ENCODE measurements around the gene STK11.
A peak's percentile ranks its signal among the peaks of the same experiment; 100 is the strongest.

STK11 gene

DNA sequence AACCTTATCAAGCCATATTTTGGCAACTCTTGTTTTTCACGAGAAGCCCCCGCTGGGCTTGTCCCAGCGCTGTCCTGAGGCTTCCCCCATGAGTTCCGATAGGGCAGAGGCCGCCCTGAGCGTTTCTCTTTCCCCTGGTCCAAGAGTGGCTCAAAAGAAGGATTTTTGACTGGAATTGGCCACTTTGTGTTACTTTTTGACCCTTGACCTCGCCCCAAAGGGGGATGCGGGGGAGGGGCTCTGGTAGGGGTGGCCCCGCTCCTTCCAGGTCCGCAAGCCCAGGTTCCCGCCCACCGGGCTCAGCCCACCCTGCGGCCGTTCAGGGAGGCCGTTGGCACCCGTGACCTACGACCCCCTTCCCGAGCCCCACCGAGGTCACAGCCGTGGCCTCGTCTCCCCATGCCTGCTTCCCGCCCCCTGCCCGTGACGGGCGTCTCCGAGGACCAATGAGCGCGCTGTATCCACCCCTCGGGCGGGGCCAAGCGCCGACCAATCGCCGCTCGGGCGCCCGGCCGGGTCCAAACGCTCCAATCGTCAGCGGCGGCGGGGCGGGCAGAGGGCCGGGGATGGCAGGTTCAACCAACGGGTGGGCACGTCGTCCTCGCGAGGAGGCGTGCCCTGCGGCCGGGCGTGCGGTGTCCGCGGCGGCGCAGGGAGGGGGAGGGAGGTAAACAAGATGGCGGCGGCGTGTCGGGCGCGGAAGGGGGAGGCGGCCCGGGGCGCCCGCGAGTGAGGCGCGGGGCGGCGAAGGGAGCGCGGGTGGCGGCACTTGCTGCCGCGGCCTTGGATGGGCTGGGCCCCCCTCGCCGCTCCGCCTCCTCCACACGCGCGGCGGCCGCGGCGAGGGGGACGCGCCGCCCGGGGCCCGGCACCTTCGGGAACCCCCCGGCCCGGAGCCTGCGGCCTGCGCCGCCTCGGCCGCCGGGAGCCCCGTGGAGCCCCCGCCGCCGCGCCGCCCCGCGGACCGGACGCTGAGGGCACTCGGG is at the start of gene STK11:
Gene STK11, plus strand, starts transcription at position 665 of the 986 bp plus-strand sequence. CDS start 1,136 bp downstream, outside the sequence.
- H3K27ac ChIP-seq: peak within 1 kb of the TSS; percentile 98
- ChIA-PET POLR2A (ENCODE audit: low non-redundant PET) (no interaction called here), CTCF (interaction anchor here (0.6 kb wide), 1 partner anchor 140 kb away, joined by 3 read pairs; no protein-coding TSS in a partner anchor)
- no peak for TF ChIP-seq CTCF (conservative IDR thresholded peaks at IDR 0.05; ENCODE audit: low read depth)
- peak; percentile 99 for DNase-seq (ENCODE audit: low spot score)

DNA sequence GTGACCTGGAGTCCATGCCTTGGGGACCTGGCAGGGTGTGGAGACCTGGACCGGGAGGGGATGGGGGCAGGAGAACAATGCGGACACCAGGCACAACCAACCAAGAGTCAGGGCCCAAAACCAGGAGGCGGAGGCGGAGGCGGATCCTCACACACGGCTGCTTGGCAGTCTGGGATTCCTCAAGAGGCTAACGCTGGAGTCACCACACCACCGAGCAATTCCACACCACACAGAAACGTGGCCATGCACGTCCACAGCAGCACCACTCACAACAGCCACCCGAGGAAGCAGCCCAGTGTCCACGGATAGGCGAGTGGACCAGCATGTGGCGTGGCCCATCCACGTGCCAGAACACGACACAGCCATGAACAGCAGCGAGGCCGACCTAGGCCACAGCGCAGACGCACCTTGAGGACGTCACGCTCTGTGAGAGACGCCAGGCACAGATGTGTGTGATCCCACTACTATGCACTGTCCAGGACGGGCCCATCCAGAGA is 49.2 kb upstream of the STK11 start:
- no peak for DNase-seq (ENCODE audit: low spot score)
- H3K27ac ChIP-seq: peak overlapping the region; percentile 98
- CTCF ChIA-PET: interaction anchor here (0.6 kb wide), 1 partner anchor 92 kb away, joined by 3 read pairs; no protein-coding TSS in a partner anchor
- POLR2A ChIA-PET (ENCODE audit: low non-redundant PET): no interaction called here
- no peak for TF ChIP-seq CTCF (conservative IDR thresholded peaks at IDR 0.05; ENCODE audit: low read depth)

- CTCF ChIA-PET: no interaction called here
- no peak for TF ChIP-seq CTCF (conservative IDR thresholded peaks at IDR 0.05; ENCODE audit: low read depth)
Observed at GRCh38 chr19:1156830-1157615, 48.6 kb upstream of the STK11 start.

DNA sequence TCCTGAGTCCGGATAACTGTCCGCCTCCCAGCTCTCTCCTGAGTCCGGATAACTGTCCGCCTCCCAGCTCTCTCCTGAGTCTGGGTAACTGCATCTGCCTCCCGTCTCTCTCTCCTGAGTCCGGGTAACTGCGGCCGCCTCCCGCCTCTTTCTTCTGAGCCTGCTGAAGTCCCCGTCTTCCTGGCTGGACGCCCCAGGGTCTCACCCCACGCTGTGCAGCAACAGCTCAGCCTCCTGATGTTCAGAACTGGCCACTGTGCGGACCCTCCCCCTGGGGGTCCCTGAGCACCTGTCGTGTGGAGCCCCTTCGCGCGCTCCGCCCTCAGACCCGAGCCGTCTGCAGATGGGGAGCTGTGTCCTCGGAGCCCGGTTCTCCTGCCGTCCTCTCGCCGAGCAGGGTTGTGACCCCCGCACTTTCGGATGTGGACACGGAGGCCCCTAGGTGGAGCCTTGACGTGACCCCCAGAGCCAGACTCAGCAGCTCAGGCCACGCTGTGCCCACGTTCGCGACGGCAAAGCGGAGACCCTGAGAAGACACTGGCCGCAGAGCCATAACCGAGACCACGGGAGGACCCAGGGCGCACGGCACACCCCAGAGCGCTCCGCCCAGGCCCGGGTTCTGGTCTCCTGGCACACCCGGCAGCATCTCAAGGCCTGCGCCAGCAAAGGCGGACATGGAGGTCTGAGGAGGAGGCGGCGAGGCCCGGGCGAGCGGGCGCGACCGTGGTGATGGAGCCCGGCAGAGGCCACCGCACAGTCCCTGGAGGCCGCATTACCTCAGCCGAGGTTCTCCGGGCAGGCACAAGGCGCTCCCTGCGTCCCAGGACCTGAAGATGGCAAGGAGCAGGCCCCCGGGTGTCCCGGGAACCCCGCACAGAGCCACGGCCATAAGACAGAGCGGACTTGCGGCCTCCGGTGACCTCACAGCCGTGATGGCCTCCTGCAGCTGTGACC is 47.4 kb upstream of the STK11 start:
- POLR2A ChIA-PET (ENCODE audit: low non-redundant PET): no interaction called here
- no peak for TF ChIP-seq CTCF (conservative IDR thresholded peaks at IDR 0.05; ENCODE audit: low read depth)
- CTCF ChIA-PET: interaction anchor here (0.5 to 0.6 kb wide), 2 partner anchors 9 to 102 kb away, joined by 3 to 5 read pairs; no protein-coding TSS in a partner anchor
- no peak for DNase-seq (ENCODE audit: low spot score)
- peak overlapping the region; percentile 98 for H3K27ac ChIP-seq

More at GRCh38 chr19:1156830-1157615, 48.6 kb upstream of the STK11 start:
- POLR2A ChIA-PET (ENCODE audit: low non-redundant PET): no interaction called here
- H3K27ac ChIP-seq: peak overlapping the region; percentile 98
- DNase-seq (ENCODE audit: low spot score): no peak

DNA sequence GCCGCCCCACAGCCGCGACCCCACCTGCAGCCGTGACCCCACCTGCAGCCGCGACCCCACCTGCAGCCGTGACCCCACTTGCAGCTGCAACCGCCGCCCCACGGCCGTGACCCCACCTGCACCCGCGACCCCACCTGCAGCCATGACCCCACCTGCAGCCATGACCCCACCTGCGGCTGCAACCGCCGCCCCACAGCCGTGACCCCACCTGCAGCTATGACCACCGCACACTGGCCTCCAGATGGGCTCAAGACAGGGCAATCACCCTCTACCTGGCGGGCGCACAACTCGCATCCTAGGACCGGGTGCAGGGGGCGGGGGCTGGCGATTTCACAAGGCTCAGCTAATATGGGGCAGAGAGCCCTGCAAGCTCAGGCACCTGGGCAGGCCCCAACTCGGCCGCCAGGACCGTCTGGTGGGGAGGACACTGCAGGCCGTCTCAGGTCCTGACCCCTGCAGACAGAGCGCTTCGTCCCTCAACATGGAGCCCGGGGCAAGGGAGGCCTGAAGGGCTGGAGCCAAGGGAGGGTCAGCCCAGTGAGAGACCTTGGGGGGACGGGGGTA is 46.6 kb upstream of the STK11 start:
- CTCF ChIA-PET: interaction anchor here (0.5 kb wide), 1 partner anchor 101 kb away, joined by 3 read pairs; no protein-coding TSS in a partner anchor
- TF ChIP-seq CTCF (conservative IDR thresholded peaks at IDR 0.05; ENCODE audit: low read depth): no peak
- H3K27ac ChIP-seq: peak overlapping the region; percentile 98
- no peak for DNase-seq (ENCODE audit: low spot score)
- POLR2A ChIA-PET (ENCODE audit: low non-redundant PET): no interaction called here

All from RWPE1 (cell line).